ENCODE data around the gene BPTF. TPM values are rescaled to one million over a fixed set of nuclear protein-coding genes. Genes with fewer than 3 reads are reported as not detected.

The BPTF gene
- total RNA-seq, 1 donor from 2014 or later = 96.9 TPM

GRCh38 chr17:67836205-67836987 is 11.1 kb downstream of the BPTF start:
- no peaks in the 10 kb centered on the region for H3K27me3 ChIP-seq (ENCODE audit: low read depth)
- no peak for ATAC-seq
- H3K9me3 ChIP-seq = no peaks in the 10 kb centered on the region
- H3K4me3 ChIP-seq = no peak overlapping the region
- DNase-seq = no peak
- H3K36me3 ChIP-seq = no peaks in the 10 kb centered on the region
- intact Hi-C loops (cut with DNase I) = no loop called here
- H3K4me1 ChIP-seq = peaks cover 53% of the 10 kb centered on the region
- H3K27ac ChIP-seq = no peak overlapping the region
- TF ChIP-seq, protein P1, sequence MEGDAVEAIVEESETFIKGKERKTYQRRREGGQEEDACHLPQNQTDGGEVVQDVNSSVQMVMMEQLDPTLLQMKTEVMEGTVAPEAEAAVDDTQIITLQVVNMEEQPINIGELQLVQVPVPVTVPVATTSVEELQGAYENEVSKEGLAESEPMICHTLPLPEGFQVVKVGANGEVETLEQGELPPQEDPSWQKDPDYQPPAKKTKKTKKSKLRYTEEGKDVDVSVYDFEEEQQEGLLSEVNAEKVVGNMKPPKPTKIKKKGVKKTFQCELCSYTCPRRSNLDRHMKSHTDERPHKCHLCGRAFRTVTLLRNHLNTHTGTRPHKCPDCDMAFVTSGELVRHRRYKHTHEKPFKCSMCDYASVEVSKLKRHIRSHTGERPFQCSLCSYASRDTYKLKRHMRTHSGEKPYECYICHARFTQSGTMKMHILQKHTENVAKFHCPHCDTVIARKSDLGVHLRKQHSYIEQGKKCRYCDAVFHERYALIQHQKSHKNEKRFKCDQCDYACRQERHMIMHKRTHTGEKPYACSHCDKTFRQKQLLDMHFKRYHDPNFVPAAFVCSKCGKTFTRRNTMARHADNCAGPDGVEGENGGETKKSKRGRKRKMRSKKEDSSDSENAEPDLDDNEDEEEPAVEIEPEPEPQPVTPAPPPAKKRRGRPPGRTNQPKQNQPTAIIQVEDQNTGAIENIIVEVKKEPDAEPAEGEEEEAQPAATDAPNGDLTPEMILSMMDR (IDR thresholded peaks at IDR 0.05) = no peak

GRCh38 chr17:67837965-67838364 is 12.7 kb downstream of the BPTF start:
- Histone ChIP-seq H3K27ac (no peak overlapping the region), H3K27me3 (ENCODE audit: low read depth) (no peaks in the 10 kb centered on the region), H3K4me3 (no peak overlapping the region), H3K4me1 (peaks cover 46% of the 10 kb centered on the region), H3K36me3 (no peaks in the 10 kb centered on the region), H3K9me3 (no peaks in the 10 kb centered on the region)
- TF ChIP-seq, protein P1 (IDR thresholded peaks at IDR 0.05) = no peak
- ATAC-seq = no peak
- DNase-seq = no peak
- intact Hi-C loops (cut with DNase I) = no loop called here

GRCh38 chr17:67838538-67838937 is 13.2 kb downstream of the BPTF start:
- Histone ChIP-seq H3K9me3 (no peaks in the 10 kb centered on the region), H3K27me3 (ENCODE audit: low read depth) (no peaks in the 10 kb centered on the region), H3K27ac (no peak overlapping the region), H3K4me3 (no peak overlapping the region), H3K4me1 (peaks cover 40% of the 10 kb centered on the region), H3K36me3 (no peaks in the 10 kb centered on the region)
- ATAC-seq (no peak), DNase-seq (no peak)
- TF ChIP-seq, protein P1 (IDR thresholded peaks at IDR 0.05) = no peak
- intact Hi-C loops (cut with DNase I) = no loop called here

GRCh38 chr17:67841992-67842391 is 16.7 kb downstream of the BPTF start:
- TF ChIP-seq, protein P1 (IDR thresholded peaks at IDR 0.05) = no peak
- H3K27ac ChIP-seq = no peak overlapping the region
- H3K27me3 ChIP-seq (ENCODE audit: low read depth) = no peaks in the 10 kb centered on the region
- no peak overlapping the region for H3K4me3 ChIP-seq
- H3K4me1 ChIP-seq = peaks cover 6% of the 10 kb centered on the region
- DNase-seq (no peak), ATAC-seq (no peak)
- intact Hi-C loops (cut with DNase I) = no loop called here
- no peaks in the 10 kb centered on the region for H3K9me3 ChIP-seq
- no peaks in the 10 kb centered on the region for H3K36me3 ChIP-seq

- Histone ChIP-seq H3K27me3 (ENCODE audit: low read depth) (no peaks in the 10 kb centered on the region), H3K4me1 (peaks cover 3% of the 10 kb centered on the region), H3K36me3 (no peaks in the 10 kb centered on the region), H3K9me3 (no peaks in the 10 kb centered on the region), H3K4me3 (no peak overlapping the region), H3K27ac (no peak overlapping the region)
- ATAC-seq (no peak), DNase-seq (no peak)
- TF ChIP-seq, protein P1 (IDR thresholded peaks at IDR 0.05) = no peak
- intact Hi-C loops (cut with DNase I) = no loop called here
Observed at GRCh38 chr17:67842648-67843047, 17.3 kb downstream of the BPTF start.

Data from lower lobe of right lung (tissue), 2 donors.